Ectodermal cell (in vitro differentiated cells): ENCODE results near the gene HOXC5.

ENCODE experiments used
- H3K27ac ChIP-seq: 2 replicates; pipeline ENCODE4 v1.7.0; 2013; ENCODE audit warnings: mild to moderate bottlenecking, low read depth, low read length; ENCODE audit not compliant: insufficient read depth, poor library complexity, severe bottlenecking
- H3K27me3 ChIP-seq: 2 replicates; pipeline ENCODE4 v1.7.0; 2013; ENCODE audit warnings: mild to moderate bottlenecking, low read length; ENCODE audit not compliant: insufficient read depth, control insufficient read depth, poor library complexity, severe bottlenecking
- H3K36me3 ChIP-seq: one replicate; pipeline ENCODE4 v1.7.0; 2013; ENCODE audit warnings: low read length; ENCODE audit not compliant: control insufficient read depth, insufficient read depth
- H3K4me1 ChIP-seq: one replicate; pipeline ENCODE4 v1.7.0; 2013; ENCODE audit warnings: low read length; ENCODE audit not compliant: control insufficient read depth, insufficient read depth
- H3K4me3 ChIP-seq: 2 replicates; pipeline ENCODE4 v1.7.0; 2013; ENCODE audit warnings: low read depth, low read length, control low read depth; ENCODE audit not compliant: insufficient read depth
- H3K9me3 ChIP-seq: 2 replicates; pipeline ENCODE4 v1.7.0; 2013; ENCODE audit warnings: mild to moderate bottlenecking, low read length, moderate library complexity; ENCODE audit not compliant: control insufficient read depth
- WGBS, 2 experiments: methylation state at CpG; one replicate each; pipeline ENCODE4 v1.1.7; 2013; ENCODE audit warnings: missing lambda C conversion rate in 2 of 2; 5-methylcytosine and 5-hydroxymethylcytosine counted together

The HOXC5 gene

GRCh38 chr12:53996240-53997203 lies 36.3 kb upstream of the HOXC5 start:
- no peaks in the 10 kb centered on the region for H3K36me3 ChIP-seq
- peaks cover 100% of the 10 kb centered on the region for H3K27me3 ChIP-seq
- H3K27ac ChIP-seq: no peak overlapping the region
- no peaks in the 10 kb centered on the region for H3K9me3 ChIP-seq
- WGBS, 2 experiments: 13 to 17% methylated on average over 29 of the region's 29 CpGs
- H3K4me1 ChIP-seq: peaks cover 3% of the 10 kb centered on the region
- H3K4me3 ChIP-seq: no peak overlapping the region

GRCh38 chr12:53997204-53998109 lies 35.4 kb upstream of the HOXC5 start:
- 4 to 5% methylated on average over 35 of the region's 35 CpGs for WGBS, 2 experiments
- H3K27me3 ChIP-seq: peaks cover 100% of the 10 kb centered on the region
- H3K36me3 ChIP-seq: no peaks in the 10 kb centered on the region
- peaks cover 3% of the 10 kb centered on the region for H3K4me1 ChIP-seq
- no peak overlapping the region for H3K27ac ChIP-seq
- H3K9me3 ChIP-seq: no peaks in the 10 kb centered on the region
- H3K4me3 ChIP-seq: no peak overlapping the region

GRCh38 chr12:53998110-53998899 lies 34.5 kb upstream of the HOXC5 start:
- H3K36me3 ChIP-seq: no peaks in the 10 kb centered on the region
- H3K27me3 ChIP-seq: peaks cover 100% of the 10 kb centered on the region
- no peak overlapping the region for H3K27ac ChIP-seq
- 8 to 11% methylated on average over 9 to 10 of the region's 11 CpGs for WGBS, 2 experiments
- H3K9me3 ChIP-seq: no peaks in the 10 kb centered on the region
- peaks cover 3% of the 10 kb centered on the region for H3K4me1 ChIP-seq
- H3K4me3 ChIP-seq: no peak overlapping the region

- Histone ChIP-seq H3K36me3 (no peaks in the 10 kb centered on the region), H3K4me1 (peaks cover 3% of the 10 kb centered on the region), H3K4me3 (no peak overlapping the region), H3K27me3 (peaks cover 100% of the 10 kb centered on the region), H3K27ac (no peak overlapping the region), H3K9me3 (no peaks in the 10 kb centered on the region)
- 22 to 23% methylated on average over 9 to 13 of the region's 13 CpGs for WGBS, 2 experiments
Measured at GRCh38 chr12:53998900-53999236, 34.0 kb upstream of the HOXC5 start.

GRCh38 chr12:53999559-54000115 lies 33.2 kb upstream of the HOXC5 start:
- Histone ChIP-seq H3K36me3 (no peaks in the 10 kb centered on the region), H3K27me3 (peaks cover 100% of the 10 kb centered on the region), H3K27ac (no peak overlapping the region), H3K9me3 (no peaks in the 10 kb centered on the region), H3K4me3 (no peak overlapping the region), H3K4me1 (peaks cover 3% of the 10 kb centered on the region)
- 7 to 8% methylated on average over 35 of the region's 35 CpGs for WGBS, 2 experiments

- H3K27me3 ChIP-seq: peaks cover 100% of the 10 kb centered on the region
- peaks cover 3% of the 10 kb centered on the region for H3K4me1 ChIP-seq
- no peaks in the 10 kb centered on the region for H3K9me3 ChIP-seq
- no peaks in the 10 kb centered on the region for H3K36me3 ChIP-seq
- no peak within 1 kb of the TSS for H3K27ac ChIP-seq
- 3 to 4% methylated on average over 87 of the region's 87 CpGs for WGBS, 2 experiments
- H3K4me3 ChIP-seq: peak within 1 kb of the TSS; percentile 16
Measured at GRCh38 chr12:54000116-54001114, 32.4 kb upstream of the HOXC5 start, which contains the start of gene HOXC9. TSS of gene HOXC9 (plus strand) at chr12:54000161. CDS start at chr12:54000189, 28 bp downstream.

GRCh38 chr12:54001283-54002187 lies 31.3 kb upstream of the HOXC5 start:
- H3K36me3 ChIP-seq: no peaks in the 10 kb centered on the region
- peaks cover 100% of the 10 kb centered on the region for H3K27me3 ChIP-seq
- no peak overlapping the region for H3K27ac ChIP-seq
- WGBS, 2 experiments: 5 to 11% methylated on average over 8 of the region's 8 CpGs
- peaks cover 3% of the 10 kb centered on the region for H3K4me1 ChIP-seq
- no peak overlapping the region for H3K4me3 ChIP-seq
- no peaks in the 10 kb centered on the region for H3K9me3 ChIP-seq

- Histone ChIP-seq H3K4me1 (peaks cover 3% of the 10 kb centered on the region), H3K36me3 (no peaks in the 10 kb centered on the region), H3K27ac (no peak overlapping the region), H3K27me3 (peaks cover 100% of the 10 kb centered on the region), H3K4me3 (no peak overlapping the region), H3K9me3 (no peaks in the 10 kb centered on the region)
- 16% methylated on average over 18 to 19 of the region's 19 CpGs for WGBS, 2 experiments
Measured at GRCh38 chr12:54002278-54002914, 30.5 kb upstream of the HOXC5 start.
